K562 (cell line): ENCODE data around the gene ZNF582. TPM values are rescaled to one million over a fixed set of nuclear protein-coding genes. Genes with fewer than 3 reads are reported as not detected.

Source experiments
- MGA ChIP-seq: fragments of 450-650 bp; IDR thresholded peaks from 2 replicates; pipeline ENCODE4 v1.6.1; 2016; ENCODE audit warnings: mild to moderate bottlenecking, moderate library complexity
- SIN3A ChIP-seq, 2 experiments: fragments of 150-350 bp in 1 of 2; IDR thresholded peaks; 2 replicates each; pipeline ENCODE4 v1.6.1; 2011 to 2016; ENCODE audit warnings: borderline replicate concordance in 2 of 2, low read depth in 2 of 2, low read length in 2 of 2, mild to moderate bottlenecking in 2 of 2, moderate library complexity in 2 of 2; ENCODE audit not compliant: control insufficient read depth in 1 of 2
- STAT5A ChIP-seq: IDR thresholded peaks from 2 replicates; pipeline ENCODE4 v1.6.1; 2012; ENCODE audit warnings: low read length, inconsistent platforms, borderline replicate concordance
- polyA plus RNA-seq, 8 experiments: library from polyadenylated mRNA; depleted of rRNA in 4 of 8; stranded (reverse) in 5 of 8; unstranded in 3 of 8; fragments of >200 nt; fragmentation: Nextera tagmentation in 2 of 8; fragmentation: Illumina TruSeq in 1 of 8; extraction: Ambion mirVana in 2 of 8; extraction: Trizol in 1 of 8; gene quantifications; 2 replicates each; pipeline versions ENCODE4 v1.2.1 to v1.2.3, GENCODE V29; 2011 to 2014; ENCODE audit warnings: inconsistent platforms in 1 of 8, missing spikeins in 1 of 8
- total RNA-seq, 7 experiments: library from RNA; depleted of rRNA in 6 of 7; stranded (reverse); fragments of >200 nt in 6 of 7; fragmentation: Illumina TruSeq in 2 of 7; extraction: Trizol in 2 of 7; gene quantifications; 2 replicates each; pipeline versions ENCODE4 v1.2.1 to v1.2.3, GENCODE V29; 2011 to 2021; ENCODE audit warnings: low replicate concordance in 1 of 7

ZNF582 gene
- total and polyA plus RNA-seq, 9 of the 15 experiments (the other 6 are each of a cell fraction or from before 2014, with no cell fraction given), result 0.72 to 3.3 (median 1.6) TPM

- TF ChIP-seq MGA (0 out of 2 replicates have a peak, but pooled peaks have one; percentile 61), SIN3A (IDR thresholded peaks at IDR 0.05; ENCODE audit: borderline replicate concordance in 2 of 2, control insufficient read depth in 1 of 2, low read depth in 2 of 2, low read length in 2 of 2) (peak in 1 of 2 experiments; percentile 54; a peak in 1 of 4 replicates), STAT5A (0 out of 2 replicates have a peak, but pooled peaks have one; percentile 24)
- TF ChIP-seq, all 486 proteins: peak for 9
Observed at GRCh38 chr19:56404705-56405056, 11.3 kb upstream of the ZNF582 start (continued).
